Hepatocyte (in vitro differentiated cells): ENCODE results near the gene ADAMTSL4. TPM values are rescaled to one million over a fixed set of nuclear protein-coding genes. Genes with fewer than 3 reads are reported as not detected.

ENCODE experiments used
- DNase-seq: peaks from one replicate; pipeline ENCODE4 v3.0.0-alpha.2; 2016; ENCODE audit warnings: low spot score
- H2AFZ ChIP-seq: fragments of 200-600 bp; sonication (generic); 2 replicates; pipeline ENCODE4 v1.6.0; 2016; ENCODE audit warnings: antibody characterized with exemption, mild to moderate bottlenecking
- H3K27ac ChIP-seq: fragments of 200-600 bp; sonication (generic); 2 replicates; pipeline ENCODE4 v1.5.1; 2016; ENCODE audit warnings: mild to moderate bottlenecking
- H3K27me3 ChIP-seq: fragments of 200-600 bp; sonication (generic); 2 replicates; pipeline ENCODE4 v1.6.1; 2016
- H3K36me3 ChIP-seq: fragments of 200-600 bp; sonication (generic); replicated peaks from 2 replicates; pipeline ENCODE4 v1.5.1; 2016; ENCODE audit warnings: low read depth; ENCODE audit not compliant: insufficient read depth
- H3K4me1 ChIP-seq: fragments of 200-600 bp; sonication (generic); 2 replicates; pipeline ENCODE4 v1.5.1; 2016; ENCODE audit warnings: mild to moderate bottlenecking, moderate library complexity; ENCODE audit not compliant: insufficient read depth
- H3K4me2 ChIP-seq: fragments of 200-600 bp; sonication (generic); 2 replicates; pipeline ENCODE4 v1.6.0; 2016
- H3K4me3 ChIP-seq: fragments of 200-600 bp; sonication (generic); 2 replicates; pipeline ENCODE4 v1.5.1; 2016; ENCODE audit warnings: mild to moderate bottlenecking
- H3K79me2 ChIP-seq: fragments of 200-600 bp; sonication (generic); 2 replicates; pipeline ENCODE4 v1.6.0; 2017; ENCODE audit warnings: mild to moderate bottlenecking
- H3K9me2 ChIP-seq: fragments of 200-600 bp; sonication (generic); replicated peaks from 2 replicates; pipeline ENCODE4 v1.6.0; 2017; ENCODE audit warnings: mild to moderate bottlenecking; ENCODE audit not compliant: insufficient read depth
- H3K9me3 ChIP-seq: fragments of 200-600 bp; sonication (generic); 2 replicates; pipeline ENCODE4 v1.5.1; 2016; ENCODE audit warnings: low read depth, mild to moderate bottlenecking
- H4K20me1 ChIP-seq: fragments of 200-600 bp; sonication (generic); 2 replicates; pipeline ENCODE4 v1.6.0; 2016; ENCODE audit warnings: mild to moderate bottlenecking; ENCODE audit not compliant: insufficient read depth, poor library complexity, severe bottlenecking
- CTCF ChIP-seq: fragments of 200-600 bp; sonication (generic); IDR thresholded peaks from 2 replicates; pipeline ENCODE4 v1.5.1; 2016; ENCODE audit warnings: antibody characterized with exemption, mild to moderate bottlenecking; ENCODE audit not compliant: poor library complexity
- EZH2 ChIP-seq: fragments of 200-600 bp; sonication (generic); IDR thresholded peaks from 2 replicates; pipeline ENCODE4 v1.6.1; 2016; ENCODE audit warnings: antibody characterized with exemption, mild to moderate bottlenecking, borderline replicate concordance
- EZH2phosphoT487 ChIP-seq: fragments of 200-600 bp; sonication (generic); IDR thresholded peaks from one replicate; pipeline ENCODE4 v1.6.1; 2018; ENCODE audit warnings: antibody characterized with exemption, mild to moderate bottlenecking, low read depth, moderate library complexity; ENCODE audit not compliant: unreplicated experiment, severe bottlenecking
- WGBS: methylation state at CpG from one replicate; pipeline ENCODE4 v1.1.6; 2016; ENCODE audit warnings: low lambda C conversion rate; ENCODE audit errors: missing lambda C conversion rate; 5-methylcytosine and 5-hydroxymethylcytosine counted together
- polyA plus RNA-seq: library from polyadenylated mRNA; unstranded; fragments of >200 nt; fragmentation: Nextera tagmentation; extraction: Ambion mirVana; gene quantifications from 2 replicates; pipeline ENCODE4 v1.2.1, GENCODE V29; 2016
- total RNA-seq: library from RNA; depleted of rRNA; stranded (reverse); fragments of >200 nt; gene quantifications from 2 replicates; pipeline ENCODE4 v1.2.3, GENCODE V29; 2014

The ADAMTSL4 gene
- total and polyA plus RNA-seq, 2 experiments from 2014 or later: 8.1 to 19.7 TPM

- Histone ChIP-seq H4K20me1 (peaks cover 68% of the 10 kb centered on the region), H2AFZ (no peak overlapping the region), H3K9me3 (no peaks in the 10 kb centered on the region), H3K4me1 (peaks cover 34% of the 10 kb centered on the region), H3K4me3 (peak overlapping the region; percentile 85), H3K36me3 (peaks cover 6% of the 10 kb centered on the region), H3K27ac (peak overlapping the region; percentile 100), H3K79me2 (peaks cover 84% of the 10 kb centered on the region), H3K4me2 (peak overlapping the region; percentile 83), H3K27me3 (no peaks in the 10 kb centered on the region), H3K9me2 (no peaks in the 10 kb centered on the region)
- 28% methylated on average over 2 of the region's 2 CpGs for WGBS
- peak; percentile 11 for DNase-seq
- TF ChIP-seq EZH2phosphoT487 (no peak), EZH2 (no peak), CTCF (no peak)
These were observed 27.8 kb downstream of the ADAMTSL4 start for GRCh38 chr1:150576794-150577556.

GRCh38 chr1:150577557-150578271 lies 28.5 kb downstream of the ADAMTSL4 start:
- Histone ChIP-seq H3K79me2 (peaks cover 77% of the 10 kb centered on the region), H3K4me3 (peak overlapping the region; percentile 85), H2AFZ (no peak overlapping the region), H3K9me3 (no peaks in the 10 kb centered on the region), H3K27ac (peak overlapping the region; percentile 100), H3K27me3 (no peaks in the 10 kb centered on the region), H3K36me3 (peaks cover 6% of the 10 kb centered on the region), H3K4me2 (peak overlapping the region; percentile 83), H3K9me2 (no peaks in the 10 kb centered on the region), H4K20me1 (peaks cover 64% of the 10 kb centered on the region), H3K4me1 (peaks cover 31% of the 10 kb centered on the region)
- TF ChIP-seq CTCF: no peak
- no peak for TF ChIP-seq EZH2phosphoT487
- no peak for TF ChIP-seq EZH2
- DNase-seq: peak; percentile 11
- under 1% methylated on average over 11 of the region's 11 CpGs for WGBS

- no peak for TF ChIP-seq EZH2phosphoT487
- TF ChIP-seq CTCF: no peak
- TF ChIP-seq EZH2: no peak
- Histone ChIP-seq H3K9me3 (no peaks in the 10 kb centered on the region), H3K4me2 (peak overlapping the region; percentile 83), H3K9me2 (no peaks in the 10 kb centered on the region), H3K4me3 (peak overlapping the region; percentile 85), H3K27ac (peak overlapping the region; percentile 100), H3K36me3 (peaks cover 6% of the 10 kb centered on the region), H2AFZ (no peak overlapping the region), H3K4me1 (peaks cover 23% of the 10 kb centered on the region), H3K79me2 (peaks cover 69% of the 10 kb centered on the region), H3K27me3 (no peaks in the 10 kb centered on the region), H4K20me1 (peaks cover 56% of the 10 kb centered on the region)
- WGBS: 2% methylated on average over 50 of the region's 50 CpGs
- DNase-seq: peak; percentile 77
These were observed 29.3 kb downstream of the ADAMTSL4 start for GRCh38 chr1:150578272-150579109.
